HepG2 (cell line): Measurements from ENCODE around the gene IGSF8. TPM values are rescaled to one million over a fixed set of nuclear protein-coding genes. Genes with fewer than 3 reads are reported as not detected.

ENCODE experiments used
- ATAC-seq: fragments of 200-7000 bp; cut with Tn5 transposase; 3 replicates; pipeline ENCODE4 v1.9.1; 2020; ENCODE audit warnings: mild to moderate bottlenecking, moderate library complexity
- BruUV-seq: library from RNA; stranded (reverse); fragments of 400-500 nt; replicated peaks from 2 replicates; lab custom pipeline; 2021; lab: Mats Ljungman, UMichigan
- CTCF ChIA-PET: fragments of 300-600 bp; formaldehyde crosslinking; extraction: SDS; loops from one replicate; lab custom pipeline; 2021; ENCODE audit warnings: low total read pairs, inconsistent platforms, low intra/inter-chr PET ratio; lab: Yijun Ruan, JAX
- POLR2A ChIA-PET: fragments of 350-600 bp; sonication (Branson Sonifier 250); formaldehyde crosslinking; loops from one replicate; lab custom pipeline; 2020; ENCODE audit warnings: antibody characterized with exemption, inconsistent platforms; lab: Yijun Ruan, JAX
- DNase-seq: peaks from one replicate; pipeline ENCODE4 v3.0.0-alpha.2; 2015; ENCODE audit warnings: low spot score
- FAIRE-seq: peaks from 3 replicates; lab custom pipeline; 2011; peaks lifted over from hg19 to GRCh38; lab: Jason Lieb, UNC
- H2AFZ ChIP-seq: one replicate; pipeline ENCODE4 v1.6.1; 2011; ENCODE audit warnings: low read length, inconsistent platforms
- H3K27ac ChIP-seq: fragments of 300-600 bp; 3 replicates; pipeline ENCODE4 v1.8.0; 2011; ENCODE audit warnings: mixed run types, mild to moderate bottlenecking, mixed read lengths, low read length, inconsistent platforms; ENCODE audit not compliant: insufficient read depth; ENCODE audit errors: extremely low read length
- H3K27me3 ChIP-seq, 2 experiments: fragments of 200-600 bp in 1 of 2; 2 replicates in 1 of 2; 3 replicates in 1 of 2; pipeline versions ENCODE4 v1.6.0 to v1.8.0; 2011; ENCODE audit warnings: low read length in 2 of 2, mild to moderate bottlenecking in 2 of 2, moderate library complexity in 2 of 2, inconsistent platforms in 1 of 2; ENCODE audit not compliant: insufficient read depth in 2 of 2, control insufficient read depth in 1 of 2
- H3K36me3 ChIP-seq, 2 experiments: fragments of 200-600 bp in 1 of 2; replicated peaks in 1 of 2; 2 replicates in 1 of 2; 3 replicates in 1 of 2; pipeline versions ENCODE4 v1.5.1 to v1.8.0; 2011; ENCODE audit warnings: low read length in 2 of 2, inconsistent platforms in 1 of 2; ENCODE audit not compliant: insufficient read depth in 2 of 2, control insufficient read depth in 1 of 2
- H3K4me1 ChIP-seq: 2 replicates; pipeline ENCODE4 v1.5.1; 2012; ENCODE audit warnings: low read length, inconsistent platforms; ENCODE audit not compliant: insufficient read depth
- H3K4me2 ChIP-seq: 2 replicates; pipeline ENCODE4 v1.6.0; 2011; ENCODE audit warnings: low read depth, low read length, inconsistent platforms
- H3K4me3 ChIP-seq, 3 experiments: fragments of 200-600 bp in 1 of 3; sonication (generic), shearing (Covaris generic) in 1 of 3; replicated peaks in 1 of 3; 2 replicates each; pipeline ENCODE4 v1.5.1; 2011 to 2016; ENCODE audit warnings: low read length in 3 of 3, inconsistent platforms in 2 of 3, low read depth in 2 of 3, mild to moderate bottlenecking in 2 of 3, control low read depth in 1 of 3, mixed read lengths in 1 of 3; ENCODE audit not compliant: insufficient read depth in 1 of 3
- H3K79me2 ChIP-seq: one replicate; pipeline ENCODE4 v1.6.1; 2011; ENCODE audit warnings: low read length, inconsistent platforms; ENCODE audit not compliant: insufficient read depth
- H3K9ac ChIP-seq: 2 replicates; pipeline ENCODE4 v1.6.0; 2011; ENCODE audit warnings: mild to moderate bottlenecking, low read depth, low read length, inconsistent platforms; ENCODE audit not compliant: insufficient read depth
- H3K9me3 ChIP-seq: 2 replicates; pipeline ENCODE4 v1.5.1; 2012; ENCODE audit warnings: mild to moderate bottlenecking, low read length
- H4K20me1 ChIP-seq: 2 replicates; pipeline ENCODE4 v1.6.0; 2011; ENCODE audit warnings: inconsistent platforms, mild to moderate bottlenecking, low read length, moderate library complexity; ENCODE audit not compliant: insufficient read depth
- E2F1 ChIP-seq: sonication (generic); formaldehyde crosslinking; IDR thresholded peaks from 2 replicates; pipeline ENCODE4 v1.5.0; 2020; ENCODE audit warnings: missing genetic modification reagents
- GATA4 ChIP-seq: sonication (generic); IDR thresholded peaks from 2 replicates; pipeline ENCODE4 v1.6.1; 2016; ENCODE audit warnings: antibody characterized with exemption, low read depth, borderline replicate concordance
- HOXA7 ChIP-seq: sonication (generic); formaldehyde crosslinking; IDR thresholded peaks from 2 replicates; pipeline ENCODE4 v1.8.1; 2022; ENCODE audit warnings: mild to moderate bottlenecking, missing genetic modification reagents, moderate library complexity
- PAF1 ChIP-seq: IDR thresholded peaks from 2 replicates; pipeline ENCODE4 v1.6.1; 2016; ENCODE audit warnings: missing genetic modification reagents, missing compliant biosample characterization
- SNAI1 ChIP-seq: sonication (generic); formaldehyde crosslinking; IDR thresholded peaks from 2 replicates; pipeline ENCODE4 v1.5.0; 2020; ENCODE audit warnings: mild to moderate bottlenecking, missing genetic modification reagents, borderline replicate concordance
- ZNF275 ChIP-seq: sonication (generic); formaldehyde crosslinking; IDR thresholded peaks from 2 replicates; pipeline ENCODE4 v1.8.0; 2022; ENCODE audit warnings: missing genetic modification reagents, mild to moderate bottlenecking, inconsistent platforms, borderline replicate concordance
- WGBS: methylation state at CpG from one replicate; pipeline ENCODE4 v1.1.6; 2017; ENCODE audit warnings: low lambda C conversion rate; 5-methylcytosine and 5-hydroxymethylcytosine counted together
- in situ Hi-C: cut with HindIII; loops from 2 replicates; pipeline ENCODE4 v1.10.0; 2017; ENCODE audit warnings: low pct_unique_long_range_greater_than_20kb; ENCODE audit not compliant: extremely low pct_ligation_motif_present
- intact Hi-C: fragments of 100-400 bp; cut with micrococcal nuclease; formaldehyde crosslinking; loops from one replicate; pipeline ENCODE4 v1.10.0; 2022; ENCODE audit not compliant: unreplicated experiment
- polyA plus RNA-seq, 8 experiments: library from polyadenylated mRNA; depleted of rRNA in 3 of 8; stranded (reverse) in 7 of 8; unstranded in 1 of 8; fragments of >200 nt; fragmentation: Illumina TruSeq in 4 of 8; extraction: Trizol in 4 of 8; gene quantifications; 2 replicates each; pipeline versions ENCODE4 v1.2.1 to v1.2.3, GENCODE V29; 2011 to 2016; ENCODE audit warnings: low read depth in 4 of 8, missing spikeins in 1 of 8, mixed read lengths in 1 of 8; ENCODE audit not compliant: insufficient read depth in 1 of 8
- total RNA-seq, 5 experiments: library from RNA; depleted of rRNA; stranded (reverse); fragments of >200 nt; fragmentation: Illumina TruSeq; extraction: Trizol; gene quantifications; 2 replicates each; pipeline ENCODE4 v1.2.3, GENCODE V29; 2016; ENCODE audit warnings: low read depth in 1 of 5

Gene IGSF8
- total and polyA plus RNA-seq, 2 of the 13 experiments (the other 11 are each of a cell fraction or from before 2014, with no cell fraction given): 24.0 to 41.0 TPM

- WGBS: 84% methylated on average over 5 of the region's 5 CpGs
- POLR2A ChIA-PET: no interaction called here
- no peak for DNase-seq
- no peak overlapping the region for H2AFZ ChIP-seq
- no peak overlapping the region for H3K9ac ChIP-seq
- no peaks in the 10 kb centered on the region for H3K79me2 ChIP-seq
- peaks cover 8% of the 10 kb centered on the region for H3K4me1 ChIP-seq
- CTCF ChIA-PET: no interaction called here
- H3K9me3 ChIP-seq: no peaks in the 10 kb centered on the region
- in situ Hi-C loops: no loop called here
- no peaks in the 10 kb centered on the region for H4K20me1 ChIP-seq
- H3K36me3 ChIP-seq: no peaks in the 10 kb centered on the region
- BruUV-seq: no TSS peak
- H3K27ac ChIP-seq: no peak overlapping the region
- H3K4me3 ChIP-seq: no peak overlapping the region
- ATAC-seq: no peak
- no peak for FAIRE-seq
- intact Hi-C loops: no loop called here
- no peaks in the 10 kb centered on the region for H3K27me3 ChIP-seq
- TF ChIP-seq ZNF275 (CRISPR knock-in tag): no peak
- TF ChIP-seq GATA4: no peak
- TF ChIP-seq PAF1 (CRISPR knock-in tag): no peak
- TF ChIP-seq E2F1: no peak
- no peak for TF ChIP-seq HOXA7 (CRISPR knock-in tag)
- TF ChIP-seq SNAI1 (CRISPR knock-in tag): no peak
- no peak overlapping the region for H3K4me2 ChIP-seq
These were observed 38.4 kb upstream of the IGSF8 start for GRCh38 chr1:160136926-160137200.
